ENCODE results near the gene KIF6. TPM values are rescaled to one million over a fixed set of nuclear protein-coding genes. Genes with fewer than 3 reads are reported as not detected.

KIF6 gene
- total RNA-seq, 1 donor from 2014 or later = not detected

DNA sequence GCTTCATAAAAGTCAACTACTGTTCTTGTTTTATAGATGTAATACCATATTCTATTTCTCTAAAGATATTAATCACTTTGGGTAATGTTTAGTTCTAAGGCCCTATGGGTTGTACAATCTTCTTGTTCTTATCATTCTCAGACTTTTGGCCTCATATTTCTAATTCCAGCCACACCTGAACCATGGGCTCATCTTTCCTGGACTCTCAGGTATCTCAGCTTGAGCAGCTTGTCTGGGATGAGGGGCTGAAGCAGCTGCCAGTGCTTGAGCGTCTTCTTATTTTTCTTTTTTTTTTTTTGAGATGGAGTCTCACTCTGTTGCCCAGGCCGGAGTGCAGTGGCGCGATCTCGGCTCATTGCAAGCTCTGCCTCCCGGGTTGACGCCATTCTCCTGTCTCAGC lies 150.2 kb downstream of the KIF6 start:
- Histone ChIP-seq H3K36me3 (ENCODE audit: control insufficient read depth, insufficient read depth, low read length) (no peaks in the 10 kb centered on the region), H3K27me3 (ENCODE audit: control insufficient read depth, insufficient read depth, low read length) (no peaks in the 10 kb centered on the region), H3K4me3 (ENCODE audit: low read depth, low read length) (no peak overlapping the region)
- TF ChIP-seq, protein P1, sequence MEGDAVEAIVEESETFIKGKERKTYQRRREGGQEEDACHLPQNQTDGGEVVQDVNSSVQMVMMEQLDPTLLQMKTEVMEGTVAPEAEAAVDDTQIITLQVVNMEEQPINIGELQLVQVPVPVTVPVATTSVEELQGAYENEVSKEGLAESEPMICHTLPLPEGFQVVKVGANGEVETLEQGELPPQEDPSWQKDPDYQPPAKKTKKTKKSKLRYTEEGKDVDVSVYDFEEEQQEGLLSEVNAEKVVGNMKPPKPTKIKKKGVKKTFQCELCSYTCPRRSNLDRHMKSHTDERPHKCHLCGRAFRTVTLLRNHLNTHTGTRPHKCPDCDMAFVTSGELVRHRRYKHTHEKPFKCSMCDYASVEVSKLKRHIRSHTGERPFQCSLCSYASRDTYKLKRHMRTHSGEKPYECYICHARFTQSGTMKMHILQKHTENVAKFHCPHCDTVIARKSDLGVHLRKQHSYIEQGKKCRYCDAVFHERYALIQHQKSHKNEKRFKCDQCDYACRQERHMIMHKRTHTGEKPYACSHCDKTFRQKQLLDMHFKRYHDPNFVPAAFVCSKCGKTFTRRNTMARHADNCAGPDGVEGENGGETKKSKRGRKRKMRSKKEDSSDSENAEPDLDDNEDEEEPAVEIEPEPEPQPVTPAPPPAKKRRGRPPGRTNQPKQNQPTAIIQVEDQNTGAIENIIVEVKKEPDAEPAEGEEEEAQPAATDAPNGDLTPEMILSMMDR (IDR thresholded peaks at IDR 0.05; ENCODE audit: insufficient read depth, low read length, severe bottlenecking) = no peak
- no peak for DNase-seq (ENCODE audit: low read depth)
- FAIRE-seq = no peak

DNA sequence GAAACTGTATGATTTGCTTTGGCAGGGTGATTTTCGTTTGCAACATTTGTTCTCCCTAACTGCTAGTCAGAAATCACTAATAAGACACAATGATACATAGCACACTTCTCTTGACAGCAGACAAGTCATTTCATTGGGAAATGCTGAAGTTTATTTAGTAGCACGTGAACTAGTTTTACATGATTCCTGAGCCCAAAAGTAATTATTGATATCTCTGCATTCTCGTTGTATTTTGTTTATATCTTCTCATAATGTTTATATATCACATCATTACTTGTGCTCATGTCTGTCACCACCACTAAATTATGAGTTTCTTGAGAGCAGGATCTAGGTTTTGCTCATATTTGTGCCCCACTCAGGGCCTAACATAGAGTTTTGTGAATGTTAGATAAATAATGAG lies 151.7 kb downstream of the KIF6 start:
- TF ChIP-seq, protein P1 (IDR thresholded peaks at IDR 0.05; ENCODE audit: insufficient read depth, low read length, severe bottlenecking) = no peak
- no peak overlapping the region for H3K4me3 ChIP-seq (ENCODE audit: low read depth, low read length)
- DNase-seq (ENCODE audit: low read depth) = no peak
- H3K27me3 ChIP-seq (ENCODE audit: control insufficient read depth, insufficient read depth, low read length) = no peaks in the 10 kb centered on the region
- FAIRE-seq = no peak
- H3K36me3 ChIP-seq (ENCODE audit: control insufficient read depth, insufficient read depth, low read length) = no peaks in the 10 kb centered on the region

GRCh38 chr6:39572661-39573340 lies 152.4 kb downstream of the KIF6 start:
- H3K36me3 ChIP-seq (ENCODE audit: control insufficient read depth, insufficient read depth, low read length) = no peaks in the 10 kb centered on the region
- no peaks in the 10 kb centered on the region for H3K27me3 ChIP-seq (ENCODE audit: control insufficient read depth, insufficient read depth, low read length)
- no peak overlapping the region for H3K4me3 ChIP-seq (ENCODE audit: low read depth, low read length)
- no peak for FAIRE-seq
- no peak for DNase-seq (ENCODE audit: low read depth)
- TF ChIP-seq, protein P1 (IDR thresholded peaks at IDR 0.05; ENCODE audit: insufficient read depth, low read length, severe bottlenecking) = no peak

DNA sequence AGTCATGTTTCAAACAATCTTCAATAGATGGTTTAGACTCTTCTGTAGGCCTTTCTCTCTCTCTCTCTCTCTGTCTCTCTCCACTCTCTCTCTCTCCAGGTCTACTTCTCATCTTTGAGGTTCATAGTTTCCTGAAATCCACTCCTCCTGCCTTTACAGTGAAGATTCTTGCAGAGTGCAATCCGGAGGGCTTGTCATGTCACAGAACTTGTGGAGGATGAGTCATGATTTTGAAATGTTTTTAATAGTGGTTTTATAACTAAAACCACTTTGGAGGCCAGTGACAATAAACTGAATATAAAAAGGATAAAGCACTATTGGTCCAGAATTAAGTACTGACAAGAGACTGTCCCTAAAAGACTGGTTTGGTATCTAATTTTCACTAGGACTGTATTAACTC lies 156.3 kb downstream of the KIF6 start:
- DNase-seq (ENCODE audit: low read depth) = peak; percentile 23
- no peaks in the 10 kb centered on the region for H3K27me3 ChIP-seq (ENCODE audit: control insufficient read depth, insufficient read depth, low read length)
- no peak for FAIRE-seq
- H3K36me3 ChIP-seq (ENCODE audit: control insufficient read depth, insufficient read depth, low read length) = no peaks in the 10 kb centered on the region
- TF ChIP-seq, protein P1 (IDR thresholded peaks at IDR 0.05; ENCODE audit: insufficient read depth, low read length, severe bottlenecking) = no peak
- no peak overlapping the region for H3K4me3 ChIP-seq (ENCODE audit: low read depth, low read length)

GRCh38 chr6:39567091-39567490 lies 158.1 kb downstream of the KIF6 start:
- DNase-seq (ENCODE audit: low read depth) = no peak
- TF ChIP-seq, protein P1 (IDR thresholded peaks at IDR 0.05; ENCODE audit: insufficient read depth, low read length, severe bottlenecking) = no peak
- no peaks in the 10 kb centered on the region for H3K36me3 ChIP-seq (ENCODE audit: control insufficient read depth, insufficient read depth, low read length)
- H3K27me3 ChIP-seq (ENCODE audit: control insufficient read depth, insufficient read depth, low read length) = no peaks in the 10 kb centered on the region
- no peak for FAIRE-seq
- no peak overlapping the region for H3K4me3 ChIP-seq (ENCODE audit: low read depth, low read length)

DNA sequence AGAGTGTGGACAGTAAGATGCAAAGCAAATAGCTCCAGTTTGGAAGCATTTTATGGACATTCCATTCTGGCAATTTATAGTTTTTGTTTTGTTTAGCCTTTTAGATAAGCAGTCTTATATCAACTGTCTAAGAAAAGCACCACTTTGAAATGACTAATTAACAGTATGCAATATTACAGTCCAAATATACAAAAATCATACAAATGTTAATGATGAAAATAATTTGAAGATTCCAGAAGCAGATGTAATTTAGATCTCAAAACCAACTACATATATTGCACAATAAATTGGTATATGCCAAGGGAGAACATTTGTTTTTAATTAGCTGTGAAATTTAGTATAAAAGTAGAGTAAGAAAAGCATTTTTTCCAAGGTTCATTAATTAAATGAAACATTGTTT lies 158.8 kb downstream of the KIF6 start:
- H3K27me3 ChIP-seq (ENCODE audit: control insufficient read depth, insufficient read depth, low read length) = no peaks in the 10 kb centered on the region
- FAIRE-seq (no peak), DNase-seq (ENCODE audit: low read depth) (no peak)
- TF ChIP-seq, protein P1 (IDR thresholded peaks at IDR 0.05; ENCODE audit: insufficient read depth, low read length, severe bottlenecking) = no peak
- no peak overlapping the region for H3K4me3 ChIP-seq (ENCODE audit: low read depth, low read length)
- no peaks in the 10 kb centered on the region for H3K36me3 ChIP-seq (ENCODE audit: control insufficient read depth, insufficient read depth, low read length)

Data from bronchial epithelial cell (primary cell).